ENCODE results near the gene OR1Q1. TPM values are rescaled to one million over a fixed set of nuclear protein-coding genes. Genes with fewer than 3 reads are reported as not detected.
"Not testable (repeated sequence)": the region's sequence is repeated elsewhere in the genome, so short reads cannot be mapped to it uniquely, and the experiment has no call there.

The OR1Q1 gene, protein sequence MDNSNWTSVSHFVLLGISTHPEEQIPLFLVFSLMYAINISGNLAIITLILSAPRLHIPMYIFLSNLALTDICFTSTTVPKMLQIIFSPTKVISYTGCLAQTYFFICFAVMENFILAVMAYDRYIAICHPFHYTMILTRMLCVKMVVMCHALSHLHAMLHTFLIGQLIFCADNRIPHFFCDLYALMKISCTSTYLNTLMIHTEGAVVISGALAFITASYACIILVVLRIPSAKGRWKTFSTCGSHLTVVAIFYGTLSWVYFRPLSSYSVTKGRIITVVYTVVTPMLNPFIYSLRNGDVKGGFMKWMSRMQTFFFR
- not detected for total RNA-seq
- long read RNA-seq = 0 reads

DNA sequence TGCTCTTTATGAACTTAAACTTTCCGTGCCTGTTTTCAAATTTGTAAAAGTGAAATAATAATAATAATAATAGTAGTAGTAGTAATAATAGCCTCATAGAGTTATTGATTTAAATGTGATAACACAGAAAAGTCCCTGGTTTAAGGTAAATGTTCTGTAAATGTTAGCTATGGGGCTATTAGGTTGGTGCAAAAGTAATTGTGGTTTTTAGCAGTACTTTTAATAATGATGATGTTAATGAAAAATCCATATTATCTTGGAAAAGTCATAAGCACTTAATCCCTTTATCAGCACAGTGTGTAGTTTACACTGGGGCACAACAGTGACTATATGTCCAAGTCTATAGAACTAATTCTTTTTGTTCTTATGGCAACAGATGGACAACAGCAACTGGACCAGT, at the start of gene OR1Q1:
Gene OR1Q1, plus strand, starts transcription at position 377 of the 400 bp plus-strand sequence. Its CDS starts 0 bp downstream, at position 377.
- no peak within 1 kb of the TSS for H3K27ac ChIP-seq (replicated peaks)
- no peak for DNase-seq
- H3K27me3 ChIP-seq (ENCODE audit: low read depth) = no peaks in the 10 kb centered on the region
- H3K4me3 ChIP-seq = no peak within 1 kb of the TSS
- no peaks in the 10 kb centered on the region for H3K4me1 ChIP-seq
- no peaks in the 10 kb centered on the region for H3K36me3 ChIP-seq
- intact Hi-C loops (cut with micrococcal nuclease) = no loop called here
- peaks cover 16% of the 10 kb centered on the region for H3K9me3 ChIP-seq (replicated peaks)
- TF ChIP-seq, protein P1, sequence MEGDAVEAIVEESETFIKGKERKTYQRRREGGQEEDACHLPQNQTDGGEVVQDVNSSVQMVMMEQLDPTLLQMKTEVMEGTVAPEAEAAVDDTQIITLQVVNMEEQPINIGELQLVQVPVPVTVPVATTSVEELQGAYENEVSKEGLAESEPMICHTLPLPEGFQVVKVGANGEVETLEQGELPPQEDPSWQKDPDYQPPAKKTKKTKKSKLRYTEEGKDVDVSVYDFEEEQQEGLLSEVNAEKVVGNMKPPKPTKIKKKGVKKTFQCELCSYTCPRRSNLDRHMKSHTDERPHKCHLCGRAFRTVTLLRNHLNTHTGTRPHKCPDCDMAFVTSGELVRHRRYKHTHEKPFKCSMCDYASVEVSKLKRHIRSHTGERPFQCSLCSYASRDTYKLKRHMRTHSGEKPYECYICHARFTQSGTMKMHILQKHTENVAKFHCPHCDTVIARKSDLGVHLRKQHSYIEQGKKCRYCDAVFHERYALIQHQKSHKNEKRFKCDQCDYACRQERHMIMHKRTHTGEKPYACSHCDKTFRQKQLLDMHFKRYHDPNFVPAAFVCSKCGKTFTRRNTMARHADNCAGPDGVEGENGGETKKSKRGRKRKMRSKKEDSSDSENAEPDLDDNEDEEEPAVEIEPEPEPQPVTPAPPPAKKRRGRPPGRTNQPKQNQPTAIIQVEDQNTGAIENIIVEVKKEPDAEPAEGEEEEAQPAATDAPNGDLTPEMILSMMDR (IDR thresholded peaks at IDR 0.05; ENCODE audit: borderline replicate concordance) = no peak

DNA sequence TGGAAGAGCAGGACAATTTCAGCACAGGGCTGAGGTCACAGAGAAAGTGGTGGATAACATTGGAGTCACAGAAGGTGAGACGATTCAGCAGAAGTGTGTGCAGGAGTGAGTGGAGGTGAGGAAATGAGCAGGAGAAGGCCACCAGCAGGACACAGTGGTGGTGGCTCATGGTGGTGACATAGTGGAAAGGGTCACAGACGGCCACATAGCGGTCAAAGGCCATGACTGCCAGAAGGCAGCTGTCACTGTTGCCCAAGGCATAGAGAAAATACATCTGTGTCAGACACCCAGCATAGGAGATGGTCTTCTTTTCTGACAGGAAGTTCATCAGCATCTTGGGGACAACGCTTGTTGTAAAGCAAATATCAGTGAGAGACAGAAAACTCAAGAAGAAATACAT, 46.6 kb upstream of the OR1Q1 start:
- H3K9me3 ChIP-seq (replicated peaks) = peaks cover 16% of the 10 kb centered on the region
- intact Hi-C loops (cut with micrococcal nuclease) = no loop called here

DNA sequence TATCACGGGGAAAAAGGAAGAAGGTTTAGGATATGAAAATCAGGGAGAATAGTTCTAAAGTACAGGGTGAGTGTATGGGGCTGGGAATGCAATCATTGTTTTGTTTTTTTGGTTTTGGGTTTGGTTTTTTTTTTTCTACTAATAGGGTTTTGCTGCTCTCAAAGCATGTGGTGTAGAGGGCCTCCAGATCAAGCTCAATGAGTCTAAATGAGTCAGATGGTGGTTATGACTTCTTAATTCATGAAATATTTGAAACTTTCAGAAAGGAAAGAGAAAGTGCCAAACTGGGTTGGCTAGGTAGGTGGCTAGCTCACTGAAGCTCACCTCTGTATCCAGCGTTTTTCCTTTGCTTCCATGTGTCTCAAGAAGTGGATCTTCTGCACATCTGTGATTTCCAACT, 42.1 kb upstream of the OR1Q1 start:
- TF ChIP-seq, protein P1 (IDR thresholded peaks at IDR 0.05; ENCODE audit: borderline replicate concordance) = no peak
- Histone ChIP-seq H3K27ac (replicated peaks) (no peak overlapping the region), H3K9me3 (replicated peaks) (peaks cover 28% of the 10 kb centered on the region), H3K4me3 (no peak overlapping the region), H3K27me3 (ENCODE audit: low read depth) (no peaks in the 10 kb centered on the region), H3K4me1 (no peaks in the 10 kb centered on the region), H3K36me3 (no peaks in the 10 kb centered on the region)
- intact Hi-C loops (cut with micrococcal nuclease) = no loop called here
- DNase-seq = no peak

More for the DNA sequence above, 46.6 kb upstream of the OR1Q1 start:
- H3K36me3 ChIP-seq = no peaks in the 10 kb centered on the region
- no peak overlapping the region for H3K4me3 ChIP-seq
- no peak for DNase-seq
- peaks cover 4% of the 10 kb centered on the region for H3K27me3 ChIP-seq (ENCODE audit: low read depth)
- TF ChIP-seq, protein P1 (IDR thresholded peaks at IDR 0.05; ENCODE audit: borderline replicate concordance) = no peak
- no peak overlapping the region for H3K27ac ChIP-seq (replicated peaks)
- no peaks in the 10 kb centered on the region for H3K4me1 ChIP-seq

DNA sequence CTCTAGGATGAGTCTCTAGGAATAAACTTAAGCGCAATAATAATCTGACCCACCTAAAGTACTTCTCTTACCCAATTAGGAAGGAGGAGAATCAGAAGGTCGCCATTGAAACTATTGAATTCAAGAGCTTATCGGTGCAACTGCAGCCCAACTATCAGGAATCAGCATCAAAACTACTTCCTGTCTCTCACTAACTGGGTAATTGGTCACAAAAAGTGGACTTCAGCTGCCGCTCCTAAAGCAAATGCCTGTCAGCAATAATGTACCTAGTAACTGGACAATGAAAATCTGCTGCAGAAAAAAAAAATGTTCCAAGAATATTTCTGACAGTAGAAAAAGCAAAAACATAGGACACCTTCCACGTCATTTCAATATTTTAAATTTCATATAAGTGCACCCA, 34.7 kb upstream of the OR1Q1 start:
- H3K27me3 ChIP-seq (ENCODE audit: low read depth) = no peaks in the 10 kb centered on the region
- peaks cover 22% of the 10 kb centered on the region for H3K9me3 ChIP-seq (replicated peaks)
- no peak overlapping the region for H3K27ac ChIP-seq (replicated peaks)
- no peaks in the 10 kb centered on the region for H3K4me1 ChIP-seq
- TF ChIP-seq, protein P1 (IDR thresholded peaks at IDR 0.05; ENCODE audit: borderline replicate concordance) = no peak
- H3K36me3 ChIP-seq = no peaks in the 10 kb centered on the region
- DNase-seq = no peak
- intact Hi-C loops (cut with micrococcal nuclease) = no loop called here
- H3K4me3 ChIP-seq = no peak overlapping the region

DNA sequence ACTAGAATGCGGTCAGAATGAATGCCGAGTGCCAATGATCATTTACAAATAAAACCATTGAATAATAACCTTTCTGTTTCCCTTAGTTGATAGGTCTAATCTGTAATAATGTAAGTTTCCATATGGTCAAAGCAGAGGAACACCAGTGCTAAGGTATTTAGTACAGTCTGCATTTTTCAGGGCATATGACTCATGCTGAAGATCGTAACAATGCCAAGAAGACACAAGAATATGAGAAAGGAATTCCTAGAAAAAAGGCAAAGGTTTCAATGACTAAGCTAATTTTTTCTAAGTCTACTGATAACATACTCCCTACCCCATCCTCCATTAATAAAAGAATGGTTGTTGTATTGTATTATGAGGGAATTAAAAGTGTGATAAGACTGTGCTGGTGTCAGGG, 34.2 kb upstream of the OR1Q1 start:
- TF ChIP-seq, protein P1 (IDR thresholded peaks at IDR 0.05; ENCODE audit: borderline replicate concordance) = no peak
- Histone ChIP-seq H3K9me3 (replicated peaks) (peaks cover 18% of the 10 kb centered on the region), H3K36me3 (no peaks in the 10 kb centered on the region), H3K27ac (replicated peaks) (no peak overlapping the region), H3K4me3 (no peak overlapping the region), H3K4me1 (no peaks in the 10 kb centered on the region), H3K27me3 (ENCODE audit: low read depth) (no peaks in the 10 kb centered on the region)
- no peak for DNase-seq
- intact Hi-C loops (cut with micrococcal nuclease) = no loop called here

DNA sequence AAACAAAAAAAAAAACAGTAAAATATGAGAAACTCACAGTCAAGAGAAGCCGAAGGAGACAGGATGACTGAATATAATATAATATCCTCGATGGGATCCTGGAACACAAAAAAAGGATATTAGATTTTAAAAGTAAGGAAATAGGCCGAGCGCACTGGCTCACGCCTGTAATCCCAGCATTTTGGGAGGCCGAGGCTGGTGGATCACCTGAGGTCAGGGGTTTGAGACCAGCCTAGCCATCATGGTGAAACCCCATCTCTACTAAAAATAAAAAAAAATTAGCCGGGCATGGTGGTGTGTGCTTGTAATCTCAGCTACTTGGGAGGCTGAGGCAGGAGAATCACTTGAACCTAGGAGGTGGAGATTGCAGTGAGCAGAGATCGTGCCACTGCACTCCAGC, 31.3 kb upstream of the OR1Q1 start, which contains the start of gene OR1L8:
Gene OR1L8, minus strand, starts transcription at position 101 of the 400 bp plus-strand sequence. CDS start 14,907 bp downstream, outside the sequence.
- H3K27ac ChIP-seq (replicated peaks); DNase-seq; H3K4me1 ChIP-seq; H3K9me3 ChIP-seq (replicated peaks); H3K27me3 ChIP-seq (ENCODE audit: low read depth); intact Hi-C loops (cut with micrococcal nuclease); H3K36me3 ChIP-seq; H3K4me3 ChIP-seq: not testable (repeated sequence)

Measured in left ventricle myocardium inferior (tissue), 1 donor.